HG03565 (cell line): ENCODE results near the gene ZNF275.
"Not testable (repeated sequence)": the region's sequence is repeated elsewhere in the genome, so short reads cannot be mapped to it uniquely, and the experiment has no call there.

Experiments
- ATAC-seq: cut with Tn5 transposase; IDR thresholded peaks from one replicate; pipeline ENCODE4 v1.9.1; 2021; ENCODE audit warnings: mild to moderate bottlenecking, moderate library complexity; ENCODE audit not compliant: unreplicated experiment

The ZNF275 gene

DNA sequence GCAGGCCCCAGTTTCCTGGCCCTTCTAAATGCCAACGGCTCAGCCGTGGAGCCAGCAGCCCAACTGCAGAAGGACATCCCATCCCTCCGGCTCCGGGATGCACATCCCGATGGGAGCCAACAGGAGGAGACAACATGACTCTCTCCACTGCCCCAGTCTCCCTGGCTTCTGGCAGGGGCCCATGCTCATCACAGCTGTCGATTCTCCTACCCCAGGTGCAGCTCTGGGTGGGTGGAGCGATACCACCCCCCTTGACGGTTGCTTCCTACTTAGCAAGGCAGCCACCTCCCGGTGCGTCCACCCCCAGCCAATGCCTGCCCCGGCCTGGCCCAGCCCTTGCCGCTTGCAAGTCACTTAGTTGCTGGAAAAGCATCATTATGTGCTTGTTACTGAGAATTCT is 19.5 kb downstream of the ZNF275 start:
- ATAC-seq: no peak

DNA sequence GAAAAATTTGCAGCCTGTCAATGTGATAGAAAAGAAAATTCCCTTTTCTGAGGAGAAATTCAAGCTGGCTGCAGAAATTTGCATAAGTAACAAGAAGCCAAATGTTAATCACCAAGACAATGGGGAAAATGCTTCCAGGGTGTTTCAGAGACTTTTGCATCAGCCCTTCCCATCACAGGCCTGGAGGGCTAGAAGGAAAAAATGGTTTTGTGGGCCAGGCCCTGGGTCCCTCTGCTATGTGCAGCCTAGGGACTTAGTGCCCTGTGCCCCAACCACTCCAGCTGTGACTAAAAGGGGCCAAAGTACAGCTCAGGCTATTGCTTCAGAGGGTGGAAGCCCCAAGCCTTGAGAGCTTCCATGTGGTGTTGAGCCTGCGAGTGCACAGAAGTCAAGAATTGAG is 23.9 kb downstream of the ZNF275 start:
- no peak for ATAC-seq

DNA sequence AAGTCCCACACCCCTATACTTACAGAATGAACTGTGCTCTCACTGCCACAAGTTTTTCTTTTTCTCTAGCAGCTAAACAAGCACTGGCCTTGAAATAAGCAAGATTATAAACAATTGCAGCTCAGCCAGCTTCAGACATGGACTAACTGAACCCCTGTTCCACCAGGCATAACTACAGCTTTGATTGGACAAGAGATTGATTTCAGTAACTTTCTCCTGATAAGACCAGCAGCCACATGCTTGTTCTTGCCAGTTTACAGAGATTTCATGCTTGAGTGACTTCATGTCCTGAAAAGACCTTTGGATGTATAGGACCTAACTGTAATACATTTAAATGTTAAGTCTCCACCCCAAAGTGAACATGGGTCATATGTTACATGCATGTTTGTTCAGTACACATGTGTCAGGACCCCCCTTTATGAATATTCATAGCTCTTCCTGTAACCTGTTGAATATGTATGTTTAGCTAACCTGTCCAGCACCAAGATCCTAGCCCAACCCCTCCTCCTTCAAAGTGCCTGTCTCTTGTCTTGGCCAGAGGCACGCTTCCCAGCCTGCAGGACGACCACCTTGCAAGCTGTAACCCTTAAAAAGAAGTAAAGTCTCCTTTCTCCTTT is 27.9 kb downstream of the ZNF275 start:
- no peak for ATAC-seq

DNA sequence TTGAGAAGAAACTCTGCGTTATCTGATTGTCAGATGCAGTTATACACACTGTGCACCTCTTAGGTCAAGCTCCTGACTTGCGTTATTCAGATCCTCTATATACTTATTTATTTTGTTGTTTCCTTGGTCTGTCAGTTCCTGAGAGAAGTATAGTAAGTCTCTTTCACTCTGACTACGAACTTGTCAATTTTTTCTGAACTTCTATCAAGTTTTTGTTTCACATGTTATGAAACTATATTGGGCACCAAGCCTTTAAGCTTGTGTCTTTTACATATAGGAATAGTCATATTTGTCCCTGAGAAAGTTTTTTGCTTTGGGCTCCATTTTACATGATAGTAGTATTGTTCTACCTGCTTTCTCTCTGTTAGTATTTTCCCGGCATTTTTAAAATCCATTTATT is 31.7 kb downstream of the ZNF275 start:
- no peak for ATAC-seq

DNA sequence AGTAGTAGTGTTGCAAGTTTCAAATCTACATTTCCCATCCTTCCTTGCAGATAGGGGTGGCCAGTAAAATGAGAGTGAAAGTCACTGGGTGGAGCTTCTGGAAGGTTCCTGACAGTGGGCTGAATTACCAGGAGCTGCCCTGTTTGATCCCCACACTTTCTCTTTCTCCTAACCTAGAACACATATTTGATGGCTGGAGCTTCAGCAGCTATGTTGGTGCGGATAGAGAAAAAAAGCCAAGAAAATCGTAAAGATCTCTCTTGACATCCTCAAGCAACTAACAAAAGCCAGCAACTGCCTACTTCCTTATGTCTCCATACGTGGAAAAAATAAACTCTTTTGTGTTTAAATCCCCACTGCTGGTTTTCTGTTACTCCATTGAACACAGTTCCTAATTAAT is 32.2 kb downstream of the ZNF275 start:
- ATAC-seq: no peak

DNA sequence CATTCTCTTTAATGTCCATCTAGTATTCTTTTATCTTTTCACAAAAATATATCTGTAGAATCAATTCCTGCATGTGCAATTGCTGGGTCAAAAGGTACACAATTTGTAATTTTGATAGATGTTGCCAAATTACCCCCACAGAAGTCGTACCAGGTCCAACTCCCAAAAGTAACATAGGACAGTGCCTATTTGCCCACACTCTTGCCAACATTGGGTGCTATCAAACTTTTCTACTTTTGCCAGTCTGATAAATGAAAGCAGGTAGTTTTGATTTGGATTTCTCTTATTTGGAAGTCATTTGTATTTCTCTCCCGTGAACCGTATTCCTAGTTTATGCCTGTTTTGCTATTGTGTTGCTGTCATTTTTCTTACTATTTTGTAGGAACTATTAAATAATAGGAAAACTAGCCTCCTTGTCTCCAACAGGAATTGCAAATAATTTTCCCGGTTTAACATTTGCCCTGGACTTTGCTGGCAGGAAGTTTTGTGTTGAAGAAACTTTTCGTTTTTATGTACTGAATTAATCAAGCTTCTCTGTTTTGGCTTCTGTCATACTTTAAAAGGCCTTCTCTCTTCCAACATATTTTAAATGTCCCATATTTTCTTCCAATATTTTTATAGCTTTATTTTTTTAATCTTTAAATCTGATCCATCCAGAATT is 33.1 kb downstream of the ZNF275 start:
- no peak for ATAC-seq

DNA sequence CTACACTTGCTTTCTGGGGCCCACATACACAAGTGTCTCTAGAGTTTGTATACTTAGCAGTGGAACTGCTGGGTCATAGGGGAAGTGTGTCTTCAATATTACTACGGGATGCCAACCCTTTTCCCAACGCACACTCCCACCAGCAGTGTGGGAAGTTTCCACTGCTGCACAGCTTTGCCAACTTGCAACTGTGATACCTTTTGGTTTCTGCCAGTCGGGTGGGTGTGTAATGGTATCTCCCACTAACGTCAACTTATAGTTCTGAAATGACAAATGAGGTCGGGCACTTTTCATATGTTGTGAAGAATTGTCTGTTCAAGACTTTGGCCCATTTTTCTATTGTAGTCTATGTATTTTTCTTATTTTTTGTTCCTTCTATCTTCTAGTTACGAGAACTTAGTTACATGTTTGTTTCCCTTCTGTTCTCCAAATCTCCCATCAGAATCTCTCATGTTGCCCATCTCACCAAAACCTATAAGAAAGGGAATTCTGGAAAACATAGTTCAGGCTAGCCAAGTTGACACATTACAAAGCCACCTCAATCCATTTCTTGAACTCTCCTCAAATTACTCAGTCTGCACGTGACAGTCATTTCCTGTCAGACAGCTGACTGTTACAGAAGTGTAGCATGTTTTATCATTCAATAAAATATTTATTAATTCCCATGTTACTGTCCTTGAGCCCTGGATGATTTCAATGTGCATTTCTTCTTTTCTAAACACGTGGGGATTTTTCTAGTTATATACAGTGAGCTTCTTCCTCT is 36.5 kb downstream of the ZNF275 start:
- ATAC-seq: no peak

DNA sequence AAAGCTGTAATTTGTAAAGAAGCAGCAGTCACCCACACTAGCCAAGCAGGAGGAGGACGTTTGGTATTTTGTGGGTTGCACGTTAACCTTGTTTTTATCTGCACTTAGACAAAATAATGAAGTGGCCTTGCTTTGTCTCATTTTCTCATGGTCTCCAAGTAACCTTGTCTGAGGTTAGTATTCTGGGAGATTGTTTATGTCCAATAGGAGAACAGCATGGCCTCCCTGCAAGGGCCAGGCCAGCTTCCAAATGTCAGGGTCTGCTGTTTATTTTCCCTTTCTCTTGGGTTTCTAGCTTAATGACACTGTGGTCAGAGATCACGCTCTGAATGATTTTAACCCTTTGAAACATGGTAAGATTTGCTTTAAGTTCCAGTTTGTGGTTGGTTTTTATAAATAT is 37.3 kb downstream of the ZNF275 start:
- no peak for ATAC-seq

DNA sequence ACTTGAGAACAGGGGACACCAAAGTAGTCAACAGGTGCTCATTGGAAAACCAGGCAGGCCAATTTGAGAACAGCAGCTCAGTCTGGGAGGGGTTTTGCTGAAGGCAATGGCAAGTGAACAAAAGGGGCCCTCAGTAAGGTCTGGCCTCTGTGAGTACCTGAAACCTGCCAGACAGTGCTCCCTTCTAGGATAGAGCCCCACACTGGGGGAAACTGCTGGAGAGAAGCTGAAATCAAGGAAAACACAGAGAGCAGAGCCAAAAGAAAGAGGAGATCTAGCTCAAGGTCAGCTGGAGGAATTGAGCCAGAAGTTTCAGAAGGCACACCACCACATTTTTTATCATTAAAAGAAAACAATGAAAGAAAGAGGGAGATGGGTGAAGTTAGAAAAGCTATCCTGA is 39.0 kb downstream of the ZNF275 start:
- ATAC-seq: no peak

DNA sequence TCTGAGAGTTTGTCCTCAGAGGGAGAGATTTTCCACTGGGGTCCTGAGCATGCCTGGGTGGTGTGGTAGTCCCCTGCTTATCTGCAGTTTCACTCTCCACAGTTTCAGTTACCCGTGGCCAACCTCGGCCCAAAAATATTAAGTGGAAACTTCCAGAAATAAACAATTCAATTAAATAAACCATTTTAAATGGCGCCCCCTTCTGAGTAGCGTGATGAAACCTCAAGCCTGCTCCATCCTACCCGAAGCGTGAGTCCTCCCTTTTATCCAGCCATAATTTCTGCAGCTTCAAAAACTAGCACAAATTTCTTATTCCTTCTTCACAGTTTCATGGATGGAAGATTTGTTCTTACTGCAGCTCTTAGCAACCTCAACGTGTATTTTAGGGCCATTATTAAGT is 40.5 kb downstream of the ZNF275 start:
- ATAC-seq: no peak

DNA sequence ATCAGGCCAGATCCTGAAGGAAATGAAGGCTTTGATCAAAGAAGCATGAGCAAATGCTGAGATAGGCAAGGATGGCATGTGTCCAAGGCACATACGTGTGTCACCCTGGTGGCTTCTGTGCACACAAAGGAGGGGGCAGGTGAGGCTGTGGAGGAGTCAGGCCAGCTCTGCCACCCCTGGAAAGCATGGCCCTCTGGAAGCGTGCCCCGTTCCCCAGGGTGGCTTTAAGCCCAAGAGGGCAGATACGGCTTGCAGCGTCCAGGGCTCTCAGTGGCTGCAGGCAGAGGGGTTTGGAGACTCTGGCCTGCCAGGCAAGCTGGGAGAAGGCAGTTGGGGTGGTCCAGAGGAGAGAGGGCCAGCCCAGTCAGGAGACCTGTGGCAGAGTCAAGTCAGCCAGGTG is 41.6 kb downstream of the ZNF275 start:
- no peak for ATAC-seq

DNA sequence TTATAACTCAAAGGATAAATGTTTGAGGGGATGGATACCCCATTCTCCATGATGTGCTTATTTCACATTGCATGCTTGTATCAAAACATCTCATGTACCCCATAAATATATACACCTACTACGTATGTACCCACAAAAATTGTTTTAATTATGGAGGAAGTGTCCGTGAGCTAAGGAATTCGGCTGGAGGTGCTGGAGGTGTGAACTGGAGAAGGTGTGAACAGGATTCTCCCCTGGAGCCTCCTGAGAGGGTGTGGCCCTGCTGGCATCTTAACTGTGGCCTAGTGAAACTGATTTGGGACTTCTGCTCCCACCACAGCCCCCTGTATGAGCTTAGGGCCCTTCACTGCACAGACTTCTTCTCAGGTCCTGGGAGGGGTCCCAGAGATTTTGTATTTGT is 43.8 kb downstream of the ZNF275 start:
- ATAC-seq: no peak

DNA sequence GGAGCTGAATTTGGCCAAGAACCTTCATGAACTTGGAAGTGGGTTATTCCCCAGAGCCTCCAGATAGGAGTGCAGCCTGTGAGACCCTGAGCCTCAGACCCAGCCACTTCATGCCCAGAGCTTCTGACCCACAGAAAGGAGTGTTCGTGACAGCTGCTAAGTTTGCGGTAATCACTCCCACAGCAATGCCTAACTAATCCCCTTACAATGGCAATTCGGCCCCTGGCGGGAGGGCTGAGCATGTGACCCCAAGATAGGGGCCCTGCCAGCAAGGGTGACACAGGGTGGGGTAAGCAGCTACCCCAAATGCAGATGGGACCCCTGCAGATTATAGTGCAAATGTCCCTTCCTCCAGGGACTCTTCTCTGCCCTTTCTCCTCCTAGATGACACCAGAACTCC is 44.7 kb downstream of the ZNF275 start:
- no peak for ATAC-seq

DNA sequence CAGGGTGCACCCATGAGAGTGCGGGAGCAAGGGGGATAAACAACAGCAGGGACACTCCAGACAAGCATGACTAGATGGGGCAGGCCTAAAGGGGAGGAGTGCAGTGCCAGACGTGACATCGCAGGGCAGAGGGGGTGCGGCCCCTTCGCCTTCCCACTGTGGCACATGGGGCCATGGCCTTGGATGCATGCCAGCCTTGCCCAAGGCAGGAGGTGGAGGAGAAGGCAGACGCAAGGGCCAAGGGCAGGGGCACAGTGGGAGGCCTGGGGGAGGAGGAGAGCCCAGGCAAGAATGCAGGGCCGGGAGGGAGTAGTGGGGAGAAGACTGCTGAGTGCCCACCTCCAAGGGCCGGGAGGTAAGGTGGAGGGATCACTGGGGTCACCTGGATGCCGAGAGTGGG is 45.6 kb downstream of the ZNF275 start:
- ATAC-seq: no peak

DNA sequence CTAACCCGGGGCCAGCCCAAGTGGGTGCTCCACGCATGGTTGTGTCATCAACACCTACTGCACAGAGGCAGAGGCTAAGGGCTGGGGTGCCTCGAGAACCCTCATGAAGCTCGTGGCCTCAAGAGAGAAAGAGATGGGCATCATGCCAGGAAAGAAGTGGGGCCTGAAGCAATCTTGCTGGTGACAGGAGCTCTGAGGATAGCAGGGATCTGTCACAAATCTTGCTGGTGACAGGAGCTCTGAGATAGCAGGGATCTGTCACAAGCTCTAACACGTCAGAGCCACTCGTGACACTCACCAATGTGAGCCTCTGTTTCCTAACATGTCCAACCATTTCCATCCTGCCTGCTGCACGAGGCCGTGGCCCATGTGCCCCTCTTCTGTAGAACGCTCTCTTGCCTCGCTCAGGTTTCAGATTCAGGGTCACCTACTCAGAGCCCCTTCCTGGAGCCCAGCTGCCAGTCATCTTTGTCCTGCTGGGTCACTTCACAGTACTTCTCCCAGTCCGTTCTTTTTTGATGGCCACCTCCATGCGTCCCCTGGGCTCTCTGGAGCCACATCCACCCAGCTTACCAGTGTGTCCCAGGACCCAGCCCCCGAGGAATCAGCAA is 46.1 kb downstream of the ZNF275 start:
- no peak for ATAC-seq

DNA sequence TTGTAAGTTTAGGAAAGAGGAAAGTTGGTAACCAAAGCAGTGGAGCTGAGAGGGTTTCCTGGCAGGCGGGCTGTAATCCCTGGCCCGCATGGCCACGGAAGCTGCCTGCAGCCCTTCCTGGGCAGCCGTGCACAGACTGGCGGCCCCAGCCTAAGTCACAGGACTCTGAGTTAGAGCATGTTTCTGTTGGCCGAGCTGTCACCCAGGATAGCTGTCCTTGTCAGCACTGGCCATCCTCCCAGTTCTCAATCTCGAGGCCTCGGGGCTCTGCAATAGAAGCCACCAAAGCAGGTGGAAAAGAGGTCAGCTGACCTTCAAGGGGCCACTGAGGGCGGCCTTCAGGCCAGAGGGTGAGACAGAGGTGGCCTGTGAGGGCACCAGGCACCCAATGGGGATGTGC is 46.7 kb downstream of the ZNF275 start:
- ATAC-seq: no peak

DNA sequence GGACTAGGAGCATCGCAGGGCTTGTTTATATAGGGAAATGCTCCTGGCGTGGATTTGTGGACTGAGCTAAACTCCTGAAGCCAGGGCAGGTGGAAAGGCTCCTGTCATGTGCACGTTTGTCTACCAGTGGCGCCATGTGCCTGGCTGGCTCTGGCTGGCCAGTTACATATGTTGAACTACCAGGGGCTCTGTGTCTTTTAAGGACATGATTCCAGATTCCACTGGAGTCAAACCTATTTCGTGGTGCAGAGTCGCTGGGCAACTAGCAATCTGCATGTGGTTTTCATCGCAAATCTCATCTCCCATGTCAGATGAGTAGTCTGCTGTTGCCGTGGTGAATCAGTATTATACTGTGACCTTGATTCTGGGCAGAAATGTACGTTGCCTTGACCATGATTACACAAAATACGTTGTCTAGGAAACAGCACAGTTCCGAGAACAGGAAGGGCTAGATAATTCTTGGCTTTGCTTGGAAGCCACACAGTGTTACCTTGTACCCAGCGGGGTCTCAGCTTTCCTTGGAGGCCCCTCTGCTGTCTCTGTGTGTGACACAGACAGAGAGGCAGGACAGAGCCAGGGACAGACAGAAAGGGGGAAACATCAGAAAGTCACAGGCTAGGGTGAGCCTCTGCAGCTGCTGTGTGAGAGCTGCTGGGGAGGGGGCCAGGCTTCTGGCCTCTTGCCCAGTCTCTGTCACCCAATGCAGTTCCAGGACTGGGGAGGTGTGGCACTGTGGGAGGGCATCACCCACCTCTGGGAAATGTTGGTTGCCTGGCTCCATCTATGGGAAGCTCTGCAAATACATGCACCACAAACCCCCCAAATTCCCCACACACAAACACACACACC is 48.0 kb downstream of the ZNF275 start:
- ATAC-seq: no peak

DNA sequence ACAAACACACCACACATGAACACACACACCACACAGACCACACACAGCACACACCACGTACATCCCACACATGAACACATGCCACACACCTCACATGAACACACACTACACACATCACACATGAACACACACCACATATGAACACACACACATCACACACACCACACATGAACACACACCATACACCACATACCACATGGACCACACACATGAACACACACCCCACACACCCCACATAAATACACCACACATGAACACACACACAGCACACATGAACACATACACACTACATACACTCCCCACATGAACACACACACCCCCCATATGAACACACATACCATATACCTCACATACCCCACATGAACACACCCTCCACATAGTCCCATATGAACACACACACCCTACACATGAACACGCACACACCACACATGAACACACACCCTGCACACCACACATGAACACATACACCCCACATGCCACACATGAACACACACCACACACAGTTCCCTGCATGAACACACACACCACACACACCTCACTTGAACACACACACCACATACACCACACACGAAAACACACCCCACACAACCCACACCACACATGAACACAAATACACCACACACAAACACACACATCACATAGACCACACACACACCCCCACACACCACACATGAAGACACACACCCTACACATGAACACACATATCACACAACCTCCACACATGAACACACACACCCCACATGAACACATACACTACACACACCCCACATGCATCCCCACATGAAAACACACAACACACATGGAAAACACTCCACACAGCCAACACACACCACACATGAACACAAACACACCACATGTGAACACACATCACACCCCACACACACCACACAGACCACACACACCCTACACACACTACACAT is 48.9 kb downstream of the ZNF275 start:
- ATAC-seq: no peak

DNA sequence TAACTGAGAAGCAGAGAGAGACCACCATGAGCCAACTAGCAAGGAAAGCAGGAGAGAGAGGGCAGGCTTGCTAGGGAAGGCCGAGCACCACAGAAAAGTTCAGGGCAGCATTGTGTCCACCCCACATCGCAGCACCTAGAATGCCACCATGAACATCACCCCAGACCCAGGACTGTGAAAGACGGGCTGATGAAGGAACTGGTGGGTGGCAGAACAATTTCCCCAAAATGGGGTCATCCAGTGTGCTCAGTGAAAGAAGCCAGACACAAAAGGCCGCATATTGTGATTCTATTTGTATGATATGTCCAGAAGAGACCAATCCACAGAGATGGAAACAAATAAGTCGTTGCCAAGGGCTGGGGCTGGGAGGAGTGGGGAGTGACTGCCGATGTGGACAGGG is 50.4 kb downstream of the ZNF275 start:
- no peak for ATAC-seq

DNA sequence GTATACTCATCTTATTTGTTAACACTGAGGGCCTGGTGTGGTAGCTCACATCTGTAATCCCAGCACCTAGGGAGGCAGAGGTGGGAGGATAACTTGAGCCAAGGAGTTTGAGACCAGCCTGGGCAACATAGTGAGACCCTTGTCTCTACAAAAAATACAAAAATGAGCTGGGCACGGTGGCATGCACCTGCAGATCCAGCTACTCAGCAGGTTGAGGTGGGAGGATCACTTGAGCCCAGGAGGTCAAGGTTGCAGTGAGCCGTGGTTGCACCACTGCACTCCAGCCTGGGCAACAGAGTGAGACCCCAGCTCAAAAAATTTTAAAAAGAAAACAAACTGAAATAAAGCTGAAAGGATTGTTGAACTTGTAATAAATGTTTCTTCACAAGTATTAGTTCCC is 51.0 kb downstream of the ZNF275 start:
- ATAC-seq: not testable (repeated sequence)
